Mucosa of rectum (tissue), 2 donors: Measurements from ENCODE around the gene SPSB3.

Source experiments
- H3K27ac ChIP-seq, 2 donors: one replicate each; pipeline ENCODE4 v1.7.0; 2013; ENCODE audit warnings: inconsistent platforms in 2 of 2, low read depth in 2 of 2, low read length in 2 of 2
- H3K27me3 ChIP-seq, 2 donors: one replicate each; pipeline ENCODE4 v1.7.0; 2013; ENCODE audit warnings: low read length in 2 of 2; ENCODE audit not compliant: control insufficient read depth in 2 of 2, insufficient read depth in 2 of 2
- H3K36me3 ChIP-seq, 2 donors: one replicate each; pipeline ENCODE4 v1.7.0; 2013; ENCODE audit warnings: low read length in 2 of 2; ENCODE audit not compliant: control insufficient read depth in 2 of 2, insufficient read depth in 2 of 2
- H3K4me1 ChIP-seq, 2 donors: one replicate each; pipeline ENCODE4 v1.7.0; 2013; ENCODE audit warnings: low read length in 2 of 2, mild to moderate bottlenecking in 1 of 2; ENCODE audit not compliant: control insufficient read depth in 2 of 2, insufficient read depth in 2 of 2
- H3K4me3 ChIP-seq, 2 donors: one replicate each; pipeline ENCODE4 v1.7.0; 2013; ENCODE audit warnings: low read length in 2 of 2
- H3K9ac ChIP-seq, 2 donors: one replicate each; pipeline ENCODE4 v1.7.0; 2013; ENCODE audit warnings: low read length in 2 of 2, low read depth in 1 of 2, mild to moderate bottlenecking in 1 of 2
- H3K9me3 ChIP-seq, 2 donors: one replicate each; pipeline ENCODE4 v1.7.0; 2013; ENCODE audit warnings: low read length in 2 of 2; ENCODE audit not compliant: control insufficient read depth in 2 of 2
- donor health status: healthy.
- donor health status: Normal muscosa, but diverticular disease.

The SPSB3 gene

GRCh38 chr16:1781254-1781653 is 1.1 kb downstream of the SPSB3 start:
- Histone ChIP-seq H3K27ac (peak overlapping the region; percentile 80 to 86), H3K9me3 (no peaks in the 10 kb centered on the region), H3K27me3 (no peaks in the 10 kb centered on the region), H3K4me3 (peak overlapping the region; percentile 79), H3K9ac (peak overlapping the region; percentile 56 to 78), H3K36me3 (peaks cover 21 to 25% of the 10 kb centered on the region in 2 donors), H3K4me1 (peaks cover 15 to 17% of the 10 kb centered on the region in 2 donors)

GRCh38 chr16:1780677-1781072 is 1.7 kb downstream of the SPSB3 start:
- Histone ChIP-seq H3K9me3 (no peaks in the 10 kb centered on the region), H3K27me3 (no peaks in the 10 kb centered on the region), H3K4me1 (peaks cover 15 to 17% of the 10 kb centered on the region in 2 donors), H3K27ac (no peak overlapping the region), H3K4me3 (peak overlapping the region; percentile 79), H3K9ac (no peak overlapping the region), H3K36me3 (peaks cover 23 to 30% of the 10 kb centered on the region in 2 donors)

GRCh38 chr16:1779741-1780676 is 2.4 kb downstream of the SPSB3 start:
- Histone ChIP-seq H3K27ac (no peak overlapping the region), H3K9me3 (no peaks in the 10 kb centered on the region), H3K4me1 (peaks cover 15 to 17% of the 10 kb centered on the region in 2 donors), H3K36me3 (peaks cover 23 to 36% of the 10 kb centered on the region in 2 donors), H3K4me3 (no peak overlapping the region), H3K9ac (no peak overlapping the region), H3K27me3 (no peaks in the 10 kb centered on the region)

GRCh38 chr16:1779234-1779701 is 3.1 kb downstream of the SPSB3 start:
- Histone ChIP-seq H3K27ac (no peak overlapping the region), H3K4me1 (peaks cover 20 to 22% of the 10 kb centered on the region in 2 donors)

GRCh38 chr16:1778200-1779179 is 3.9 kb downstream of the SPSB3 start:
- Histone ChIP-seq H3K27me3 (no peaks in the 10 kb centered on the region), H3K9ac (no peak overlapping the region), H3K36me3 (peaks cover 23 to 36% of the 10 kb centered on the region in 2 donors), H3K27ac (no peak overlapping the region), H3K9me3 (no peaks in the 10 kb centered on the region), H3K4me3 (no peak overlapping the region), H3K4me1 (peaks cover 22 to 24% of the 10 kb centered on the region in 2 donors)

More at GRCh38 chr16:1779234-1779701, 3.1 kb downstream of the SPSB3 start:
- Histone ChIP-seq H3K36me3 (peaks cover 23 to 36% of the 10 kb centered on the region in 2 donors), H3K9me3 (no peaks in the 10 kb centered on the region), H3K4me3 (no peak overlapping the region), H3K27me3 (no peaks in the 10 kb centered on the region), H3K9ac (no peak overlapping the region)

- Histone ChIP-seq H3K4me3 (no peak overlapping the region), H3K27ac (no peak overlapping the region), H3K36me3 (peaks cover 23 to 36% of the 10 kb centered on the region in 2 donors), H3K4me1 (peaks cover 22 to 24% of the 10 kb centered on the region in 2 donors), H3K9ac (no peak overlapping the region), H3K9me3 (no peaks in the 10 kb centered on the region), H3K27me3 (no peaks in the 10 kb centered on the region)
Observed at GRCh38 chr16:1777375-1778199, 4.8 kb downstream of the SPSB3 start.

GRCh38 chr16:1776991-1777374 is 5.4 kb downstream of the SPSB3 start:
- H3K9me3 ChIP-seq, result no peaks in the 10 kb centered on the region
- no peak overlapping the region for H3K27ac ChIP-seq
- no peak overlapping the region for H3K4me3 ChIP-seq
- no peaks in the 10 kb centered on the region for H3K27me3 ChIP-seq
- H3K9ac ChIP-seq, result no peak overlapping the region
- peaks cover 27 to 28% of the 10 kb centered on the region in 2 donors for H3K4me1 ChIP-seq
- peaks cover 23 to 36% of the 10 kb centered on the region in 2 donors for H3K36me3 ChIP-seq

- H3K9ac ChIP-seq, result no peak overlapping the region
- no peaks in the 10 kb centered on the region for H3K9me3 ChIP-seq
- no peak overlapping the region for H3K27ac ChIP-seq
- peaks cover 28 to 30% of the 10 kb centered on the region in 2 donors for H3K4me1 ChIP-seq
- no peak overlapping the region for H3K4me3 ChIP-seq
- peaks cover 23 to 36% of the 10 kb centered on the region in 2 donors for H3K36me3 ChIP-seq
- H3K27me3 ChIP-seq, result no peaks in the 10 kb centered on the region
Observed at GRCh38 chr16:1776672-1776955, 5.8 kb downstream of the SPSB3 start.

GRCh38 chr16:1775846-1776671 is 6.3 kb downstream of the SPSB3 start:
- Histone ChIP-seq H3K9me3 (no peaks in the 10 kb centered on the region), H3K4me3 (no peak overlapping the region), H3K27me3 (no peaks in the 10 kb centered on the region), H3K4me1 (peaks cover 22 to 25% of the 10 kb centered on the region in 2 donors), H3K27ac (no peak overlapping the region), H3K9ac (no peak overlapping the region), H3K36me3 (peaks cover 22 to 36% of the 10 kb centered on the region in 2 donors)
